GM12892 (cell line): ENCODE results near the gene MVD.

ENCODE experiments used
- POLR2A ChIP-seq: IDR thresholded peaks from 2 replicates; pipeline ENCODE4 v1.6.1; 2011; ENCODE audit warnings: low read depth, low read length, control low read depth
- POLR2AphosphoS5 ChIP-seq: IDR thresholded peaks from 2 replicates; pipeline ENCODE4 v1.6.1; 2011; ENCODE audit warnings: low read depth, low read length, control low read depth

DNA sequence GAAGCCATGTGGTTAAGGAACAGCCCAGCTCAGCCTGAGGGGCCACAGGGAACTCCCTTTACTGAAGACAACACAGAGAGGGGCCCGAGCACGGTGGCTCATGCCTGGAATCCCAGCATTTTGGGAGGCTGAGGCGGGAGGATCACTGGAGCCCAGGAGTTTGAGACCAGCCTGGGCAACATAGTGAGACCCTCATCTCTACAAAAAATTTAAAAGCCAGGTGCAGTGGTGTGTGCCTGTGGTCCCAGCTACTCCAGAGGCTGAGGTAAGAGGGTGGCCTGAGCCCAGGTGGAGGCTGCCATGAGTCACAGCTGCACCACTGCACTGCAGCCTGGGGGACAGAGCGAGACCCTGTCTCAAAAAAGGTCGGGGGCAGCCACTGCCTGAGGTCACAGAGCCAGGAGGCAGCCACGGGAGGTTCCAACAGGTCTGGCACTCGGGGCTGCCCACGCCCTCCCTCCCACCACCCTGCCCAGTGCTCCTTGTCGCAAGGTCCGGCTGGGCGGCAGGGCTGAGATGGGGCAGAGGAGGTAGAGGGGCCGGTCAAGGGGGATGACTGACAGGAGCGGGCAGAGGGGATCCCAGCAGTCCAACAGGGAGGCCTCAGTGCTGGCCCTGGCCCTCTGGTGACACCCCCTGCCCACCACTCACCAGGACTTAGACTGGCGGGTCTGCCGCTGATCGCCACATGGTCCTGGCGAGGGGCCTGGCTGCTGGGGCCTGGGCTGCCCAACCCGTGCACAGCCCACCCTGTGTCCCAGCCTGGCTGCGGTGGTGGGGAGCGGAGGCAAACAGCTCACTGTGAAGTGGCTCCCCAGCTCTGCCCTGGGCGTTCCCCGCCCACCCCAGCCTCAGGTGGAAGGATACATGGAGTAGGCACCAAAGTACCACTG lies 15.5 kb downstream of the MVD start:
- TF ChIP-seq POLR2A, result peak; percentile 38; the same call in 1 of the 2 replicates
- peak; percentile 58; the same call in 1 of the 2 replicates for TF ChIP-seq POLR2AphosphoS5
